Esophagus muscularis mucosa (tissue), 4 donors: ENCODE data around the gene LRRC75A.

ENCODE experiments used
- EP300 ChIP-seq: sonication (generic); formaldehyde crosslinking; IDR thresholded peaks from one replicate; pipeline ENCODE4 v1.6.1; 2017; ENCODE audit warnings: antibody characterized with exemption
- POLR2A ChIP-seq: fragments of 450-650 bp; IDR thresholded peaks from one replicate; pipeline ENCODE4 v1.6.1; 2017; ENCODE audit warnings: antibody characterized with exemption, moderate library complexity, mild to moderate bottlenecking, low read depth
- POLR2AphosphoS5 ChIP-seq, 2 donors: sonication (generic); formaldehyde crosslinking; IDR thresholded peaks; one replicate each; pipeline ENCODE4 v1.6.1; 2017; ENCODE audit warnings: antibody characterized with exemption in 2 of 2
- TF ChIP-seq, protein P1 (sequence below), 3 experiments: fragments of 200-600 bp in 2 of 3; fragments of 450-650 bp in 1 of 3; sonication (generic) in 2 of 3; IDR thresholded peaks; one replicate each; pipeline ENCODE4 v1.5.1; 2017 to 2019; ENCODE audit warnings: antibody characterized with exemption in 3 of 3, mild to moderate bottlenecking in 2 of 3, moderate library complexity in 1 of 3

DNA sequence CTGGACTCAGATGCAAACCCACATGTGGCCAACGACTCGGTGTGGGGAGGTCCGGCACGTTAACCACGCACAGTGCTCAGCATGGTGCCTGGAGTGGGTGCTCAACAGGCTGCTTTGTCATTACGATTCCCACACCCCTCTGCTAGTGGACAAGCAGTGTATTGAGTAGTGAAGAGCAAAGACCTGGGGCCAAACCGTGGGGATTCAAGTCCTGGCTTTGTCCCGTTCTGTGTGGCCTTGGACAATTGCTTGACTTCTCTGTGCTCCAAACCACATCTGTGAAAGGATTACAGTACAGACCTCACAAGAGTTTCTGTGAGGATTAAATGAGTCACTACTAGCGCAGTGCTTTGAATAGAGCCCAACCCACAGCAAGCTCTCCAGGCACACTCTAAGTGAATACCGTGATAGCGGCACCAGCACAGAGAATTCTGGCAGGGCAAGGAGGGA is 42.8 kb downstream of the LRRC75A start:
- TF ChIP-seq POLR2A, result no peak
- TF ChIP-seq, protein P1, sequence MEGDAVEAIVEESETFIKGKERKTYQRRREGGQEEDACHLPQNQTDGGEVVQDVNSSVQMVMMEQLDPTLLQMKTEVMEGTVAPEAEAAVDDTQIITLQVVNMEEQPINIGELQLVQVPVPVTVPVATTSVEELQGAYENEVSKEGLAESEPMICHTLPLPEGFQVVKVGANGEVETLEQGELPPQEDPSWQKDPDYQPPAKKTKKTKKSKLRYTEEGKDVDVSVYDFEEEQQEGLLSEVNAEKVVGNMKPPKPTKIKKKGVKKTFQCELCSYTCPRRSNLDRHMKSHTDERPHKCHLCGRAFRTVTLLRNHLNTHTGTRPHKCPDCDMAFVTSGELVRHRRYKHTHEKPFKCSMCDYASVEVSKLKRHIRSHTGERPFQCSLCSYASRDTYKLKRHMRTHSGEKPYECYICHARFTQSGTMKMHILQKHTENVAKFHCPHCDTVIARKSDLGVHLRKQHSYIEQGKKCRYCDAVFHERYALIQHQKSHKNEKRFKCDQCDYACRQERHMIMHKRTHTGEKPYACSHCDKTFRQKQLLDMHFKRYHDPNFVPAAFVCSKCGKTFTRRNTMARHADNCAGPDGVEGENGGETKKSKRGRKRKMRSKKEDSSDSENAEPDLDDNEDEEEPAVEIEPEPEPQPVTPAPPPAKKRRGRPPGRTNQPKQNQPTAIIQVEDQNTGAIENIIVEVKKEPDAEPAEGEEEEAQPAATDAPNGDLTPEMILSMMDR (IDR thresholded peaks at IDR 0.05), result no peak
- TF ChIP-seq POLR2AphosphoS5 (IDR thresholded peaks at IDR 0.05), result no peak
- TF ChIP-seq EP300, result no peak
